B cell (primary cell): ENCODE data around the gene PCSK6. TPM values are rescaled to one million over a fixed set of nuclear protein-coding genes. Genes with fewer than 3 reads are reported as not detected.

Experiments used
- ATAC-seq: fragments of 200-7000 bp; cut with Tn5 transposase; one replicate; pipeline ENCODE4 v1.10.0; 2021; ENCODE audit warnings: low read depth, mild to moderate bottlenecking, moderate number of reproducible peaks, moderate library complexity
- CTCF ChIA-PET: fragments of 350-600 bp; sonication (Branson Sonifier 250); formaldehyde crosslinking; loops from one replicate; lab custom pipeline; 2021; ENCODE audit warnings: antibody characterized with exemption, inconsistent platforms; lab: Charles Lee
- POLR2A ChIA-PET: fragments of 350-600 bp; sonication (Branson Sonifier 250); formaldehyde crosslinking; loops from one replicate; lab custom pipeline; 2021; ENCODE audit warnings: antibody characterized with exemption; lab: Charles Lee
- DNase-seq: peaks from one replicate; pipeline ENCODE4 v3.0.0; 2013
- H2AFZ ChIP-seq: 2 replicates; pipeline ENCODE4 v1.6.1; 2012; ENCODE audit warnings: mild to moderate bottlenecking, low read depth, low read length; ENCODE audit not compliant: insufficient read depth, poor library complexity, severe bottlenecking
- H3K27ac ChIP-seq, 2 donors: 1 replicate in 1 of 2; 2 replicates in 1 of 2; pipeline ENCODE4 v1.5.1; 2012 to 2013; ENCODE audit warnings: low read length in 2 of 2, mild to moderate bottlenecking in 2 of 2, moderate library complexity in 1 of 2
- H3K27me3 ChIP-seq, 4 experiments: fragments of 200-600 bp in 1 of 4; sonication (generic) in 1 of 4; replicated peaks in 1 of 4; 1 replicate in 2 of 4; 2 replicates in 2 of 4; pipeline versions ENCODE4 v1.6.1 to v1.7.0; 2013 to 2016; ENCODE audit warnings: low read length in 3 of 4, mild to moderate bottlenecking in 2 of 4, mixed read lengths in 1 of 4, moderate library complexity in 1 of 4; ENCODE audit not compliant: insufficient read depth in 4 of 4, control insufficient read depth in 3 of 4; ENCODE audit errors: control extremely low read depth in 1 of 4
- H3K36me3 ChIP-seq, 2 experiments: replicated peaks in 1 of 2; 1 replicate in 1 of 2; 2 replicates in 1 of 2; pipeline versions ENCODE4 v1.6.1 to v1.7.1; 2013; ENCODE audit warnings: low read length in 1 of 2; ENCODE audit not compliant: insufficient read depth in 2 of 2, control insufficient read depth in 1 of 2; ENCODE audit errors: control extremely low read depth in 1 of 2, extremely low read depth in 1 of 2
- H3K4me1 ChIP-seq, 2 donors: fragments of 200-600 bp in 1 of 2; sonication (generic) in 1 of 2; 1 replicate in 1 of 2; 2 replicates in 1 of 2; pipeline versions ENCODE4 v1.5.1 to v1.6.1; 2013 to 2017; ENCODE audit warnings: low read length in 2 of 2; ENCODE audit not compliant: control insufficient read depth in 2 of 2, insufficient read depth in 2 of 2
- H3K4me2 ChIP-seq: replicated peaks from 2 replicates; pipeline ENCODE3; 2012; ENCODE audit warnings: mild to moderate bottlenecking, low read depth, low read length; ENCODE audit not compliant: poor library complexity, severe bottlenecking
- H3K4me3 ChIP-seq, 5 experiments: fragments of 200-600 bp in 1 of 5; sonication (generic) in 1 of 5; 1 replicate in 3 of 5; 2 replicates in 2 of 5; pipeline versions ENCODE4 v1.5.1 to v1.7.0; 2011 to 2016; ENCODE audit warnings: low read length in 4 of 5, mild to moderate bottlenecking in 4 of 5, low read depth in 2 of 5, control low read depth in 1 of 5, moderate library complexity in 1 of 5; ENCODE audit not compliant: insufficient read depth in 1 of 5; ENCODE audit errors: control extremely low read depth in 1 of 5, extremely low read depth in 1 of 5
- H3K79me2 ChIP-seq: fragments of 200-600 bp; sonication (generic); one replicate; pipeline ENCODE4 v1.6.0; 2016; ENCODE audit warnings: low read length; ENCODE audit not compliant: control insufficient read depth, insufficient read depth
- H3K9ac ChIP-seq: fragments of 200-600 bp; sonication (generic); 2 replicates; pipeline ENCODE4 v1.6.1; 2017; ENCODE audit warnings: mild to moderate bottlenecking, low read length, moderate library complexity
- H3K9me3 ChIP-seq, 3 donors: one replicate each; pipeline versions ENCODE4 v1.6.1 to v1.7.1; 2013; ENCODE audit warnings: low read length in 2 of 3; ENCODE audit not compliant: control insufficient read depth in 2 of 3, insufficient read depth in 1 of 3; ENCODE audit errors: control extremely low read depth in 1 of 3
- H4K20me1 ChIP-seq: 2 replicates; pipeline ENCODE4 v1.6.0; 2012; ENCODE audit warnings: mild to moderate bottlenecking, low read length; ENCODE audit not compliant: insufficient read depth, control insufficient read depth, poor library complexity, severe bottlenecking
- H3K27ac Mint-ChIP-seq: one replicate; pipeline ENCODE4 v1.8.0; 2021; ENCODE audit warnings: mixed read lengths
- H3K27me3 Mint-ChIP-seq: one replicate; pipeline ENCODE4 v1.8.0; 2021; ENCODE audit warnings: mixed read lengths
- H3K4me1 Mint-ChIP-seq: one replicate; pipeline ENCODE4 v1.8.0; 2021; ENCODE audit warnings: mixed read lengths
- H3K4me3 Mint-ChIP-seq: one replicate; pipeline ENCODE4 v1.8.0; 2021; ENCODE audit warnings: mixed read lengths
- H3K9me3 Mint-ChIP-seq: one replicate; pipeline ENCODE4 v1.8.0; 2022; ENCODE audit warnings: mixed read lengths; ENCODE audit not compliant: insufficient read depth
- CTCF ChIP-seq: fragments of 200-600 bp; IDR thresholded peaks from one replicate; pipeline ENCODE4 v1.8.0; 2022; ENCODE audit warnings: antibody characterized with exemption, mild to moderate bottlenecking
- EZH2 ChIP-seq: IDR thresholded peaks from 2 replicates; pipeline ENCODE4 v1.6.1; 2012; ENCODE audit warnings: borderline replicate concordance, low read depth, mild to moderate bottlenecking, moderate library complexity, low read length; ENCODE audit not compliant: insufficient read depth, poor library complexity, severe bottlenecking
- WGBS: methylation state at CpG from one replicate; pipeline ENCODE4 v1.1.5; 2013; ENCODE audit warnings: missing lambda C conversion rate; ENCODE audit not compliant: insufficient coverage; 5-methylcytosine and 5-hydroxymethylcytosine counted together
- intact Hi-C: fragments of 100-400 bp; cut with micrococcal nuclease; formaldehyde crosslinking; loops from one replicate; pipeline ENCODE4 v1.10.0; 2022
- polyA plus RNA-seq: library from polyadenylated mRNA; depleted of rRNA; stranded (reverse); fragments of >200 nt; gene quantifications from 2 replicates; pipeline ENCODE4 v1.2.3, GENCODE V29; 2012
- total RNA-seq, 2 donors: library from RNA; stranded (reverse); fragments of 120-200 nt in 1 of 2; gene quantifications; 1 replicate in 1 of 2; 2 replicates in 1 of 2; pipeline versions ENCODE4 v1.2.3 to v1.2.4, GENCODE V29; 2013 to 2022

The PCSK6 gene
- total and polyA plus RNA-seq, 2 donors (not counting 1 experiment from before 2014, with no cell fraction given): 0.66 to 1.6 TPM

DNA sequence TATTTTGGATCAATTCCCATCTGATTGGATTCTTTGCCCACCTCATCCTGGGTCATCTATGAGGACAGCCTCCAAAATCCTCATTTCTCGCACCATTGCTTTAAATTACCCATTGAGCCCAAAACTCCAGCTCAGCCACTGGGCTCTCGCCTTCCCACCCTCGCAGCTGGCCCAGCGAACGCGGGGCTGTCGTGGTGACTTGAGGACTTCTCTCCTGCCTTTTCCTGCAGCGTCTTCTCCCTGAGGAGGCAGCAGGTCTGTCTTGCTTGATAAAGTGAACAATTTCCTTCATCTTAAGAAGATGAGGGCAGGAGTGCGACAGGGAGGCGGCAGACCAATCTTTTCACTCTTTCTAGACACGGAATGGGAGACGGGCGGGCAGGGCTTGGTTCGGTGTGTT lies 161.5 kb downstream of the PCSK6 start:
- Histone ChIP-seq H3K4me2 (no peak overlapping the region), H3K27me3 (peaks cover 0 to 21% (median 0%) of the 10 kb centered on the region in 4 experiments), H3K79me2 (no peaks in the 10 kb centered on the region), H4K20me1 (no peaks in the 10 kb centered on the region), H3K4me1 (no peaks in the 10 kb centered on the region), H2AFZ (no peak overlapping the region), H3K9ac (no peak overlapping the region), H3K36me3 (no peaks in the 10 kb centered on the region), H3K9me3 (peaks cover 0 to 25% (median 0%) of the 10 kb centered on the region in 3 donors), H3K27ac (no peak overlapping the region), H3K4me3 (no peak overlapping the region)
- peaks cover 42% of the 10 kb centered on the region for H3K27me3 Mint-ChIP-seq
- ATAC-seq (no peak), DNase-seq (no peak)
- peaks cover 2% of the 10 kb centered on the region for H3K9me3 Mint-ChIP-seq
- TF ChIP-seq EZH2: no peak
- no peak for TF ChIP-seq CTCF
- no peak overlapping the region for H3K27ac Mint-ChIP-seq
- CTCF ChIA-PET: no interaction called here
- whole genome bisulfite sequencing: 75% methylated on average over 11 of the region's 14 CpGs
- no peak overlapping the region for H3K4me3 Mint-ChIP-seq
- POLR2A ChIA-PET: no interaction called here
- no peaks in the 10 kb centered on the region for H3K4me1 Mint-ChIP-seq
- intact Hi-C loops: no loop called here

DNA sequence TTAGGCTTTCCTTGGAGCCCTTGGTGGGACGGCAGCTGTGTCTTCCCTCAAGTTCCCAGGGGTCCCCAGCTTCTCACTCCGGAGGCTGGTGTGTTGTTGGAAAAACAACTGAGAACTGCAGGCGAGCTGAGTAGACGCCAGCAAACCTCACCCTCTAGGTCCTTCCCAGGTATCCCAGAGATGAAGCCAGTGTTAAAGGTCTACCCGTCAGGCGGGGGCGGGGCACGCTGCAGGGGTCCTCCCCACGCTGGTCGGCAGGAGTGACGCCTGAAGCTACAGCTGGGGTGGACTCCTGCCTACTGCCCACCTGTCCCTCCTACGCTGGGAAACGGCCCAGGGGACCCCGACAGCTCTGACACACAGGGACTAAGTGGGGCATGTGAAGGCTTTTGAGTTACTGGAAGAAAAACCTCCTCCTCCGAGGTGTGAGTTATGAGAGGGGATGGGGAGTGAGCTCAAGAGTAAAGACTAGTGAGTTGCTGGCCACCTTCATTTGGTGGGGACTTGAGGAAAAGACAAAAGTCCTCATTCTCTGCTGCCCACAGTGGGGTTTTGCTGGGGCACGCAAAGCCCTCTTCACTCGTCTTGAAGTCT lies 162.3 kb downstream of the PCSK6 start:
- POLR2A ChIA-PET: no interaction called here
- peaks cover 0 to 21% (median 0%) of the 10 kb centered on the region in 4 experiments for H3K27me3 ChIP-seq
- H3K36me3 ChIP-seq: no peaks in the 10 kb centered on the region
- H3K27ac Mint-ChIP-seq: no peak overlapping the region
- no peak overlapping the region for H3K4me2 ChIP-seq
- no peak for TF ChIP-seq EZH2
- no peak overlapping the region for H3K27ac ChIP-seq
- no peak overlapping the region for H3K4me3 ChIP-seq
- H2AFZ ChIP-seq: no peak overlapping the region
- intact Hi-C loops: no loop called here
- H3K9ac ChIP-seq: no peak overlapping the region
- peaks cover 46% of the 10 kb centered on the region for H3K27me3 Mint-ChIP-seq
- WGBS: 64% methylated on average over 12 of the region's 17 CpGs
- no peaks in the 10 kb centered on the region for H3K4me1 Mint-ChIP-seq
- H3K4me1 ChIP-seq: no peaks in the 10 kb centered on the region
- peaks cover 2% of the 10 kb centered on the region for H3K9me3 Mint-ChIP-seq
- ATAC-seq (no peak), DNase-seq (no peak)
- no peaks in the 10 kb centered on the region for H3K79me2 ChIP-seq
- H3K9me3 ChIP-seq: peaks cover 0 to 18% (median 0%) of the 10 kb centered on the region in 3 donors
- H3K4me3 Mint-ChIP-seq: no peak overlapping the region
- H4K20me1 ChIP-seq: no peaks in the 10 kb centered on the region
- CTCF ChIA-PET: no interaction called here
